IMR-90 (cell line): Measurements from ENCODE around the gene PNMA8A. TPM values are rescaled to one million over a fixed set of nuclear protein-coding genes. Genes with fewer than 3 reads are reported as not detected.

Experiments used
- ATAC-seq: fragments of 200-7000 bp; cut with Tn5 transposase; 2 replicates; pipeline ENCODE4 v1.9.1; 2020; ENCODE audit warnings: low read depth, mild to moderate bottlenecking, moderate library complexity
- BruUV-seq: library from RNA; stranded (reverse); fragments of 400-500 nt; replicated peaks from 2 replicates; lab custom pipeline; 2021; lab: Mats Ljungman, UMichigan
- CTCF ChIA-PET: fragments of 300-600 bp; formaldehyde crosslinking; extraction: SDS; loops from one replicate; lab custom pipeline; 2021; ENCODE audit warnings: antibody characterized with exemption; lab: Yijun Ruan, JAX
- POLR2A ChIA-PET: fragments of 300-600 bp; sonication (Branson Sonifier 250); formaldehyde crosslinking; loops from one replicate; lab custom pipeline; 2022; ENCODE audit warnings: antibody characterized with exemption; ENCODE audit not compliant: unreplicated experiment; lab: Charles Lee
- DNase-seq: peaks from one replicate; pipeline ENCODE4 v3.0.0; 2013
- H2AFZ ChIP-seq: replicated peaks from 2 replicates; pipeline ENCODE3; 2013; ENCODE audit warnings: low read length, mild to moderate bottlenecking; ENCODE audit not compliant: poor library complexity
- H2AK5ac ChIP-seq: 2 replicates; pipeline ENCODE4 v1.6.1; 2013; ENCODE audit warnings: low read depth, low read length, inconsistent platforms
- H2AK9ac ChIP-seq: replicated peaks from 2 replicates; pipeline ENCODE3; 2013; ENCODE audit warnings: mild to moderate bottlenecking, low read depth, low read length, moderate library complexity; ENCODE audit not compliant: poor library complexity
- H2BK120ac ChIP-seq: 2 replicates; pipeline ENCODE4 v1.6.1; 2013; ENCODE audit warnings: low read depth, low read length, inconsistent platforms
- H2BK15ac ChIP-seq: 3 replicates; pipeline ENCODE4 v1.6.1; 2013; ENCODE audit warnings: low read depth, low read length, inconsistent platforms
- H2BK20ac ChIP-seq: 2 replicates; pipeline ENCODE4 v1.6.1; 2013; ENCODE audit warnings: low read depth, mild to moderate bottlenecking, inconsistent platforms, low read length, moderate library complexity
- H2BK5ac ChIP-seq: 2 replicates; pipeline ENCODE4 v1.6.1; 2013; ENCODE audit warnings: mild to moderate bottlenecking, low read depth, low read length, inconsistent platforms; ENCODE audit not compliant: poor library complexity, severe bottlenecking
- H3K14ac ChIP-seq: replicated peaks from 2 replicates; pipeline ENCODE4 v1.6.1; 2013; ENCODE audit warnings: low read depth, low read length, inconsistent platforms
- H3K18ac ChIP-seq: 2 replicates; pipeline ENCODE4 v1.6.1; 2013; ENCODE audit warnings: low read depth, low read length, control low read depth
- H3K23ac ChIP-seq: 2 replicates; pipeline ENCODE4 v1.6.1; 2013; ENCODE audit warnings: low read depth, low read length, inconsistent platforms
- H3K27ac ChIP-seq: 2 replicates; pipeline ENCODE4 v1.5.1; 2013; ENCODE audit warnings: mild to moderate bottlenecking, control low read depth, low read length; ENCODE audit not compliant: insufficient read depth
- H3K27me3 ChIP-seq: 2 replicates; pipeline ENCODE4 v1.6.1; 2013; ENCODE audit warnings: low read length; ENCODE audit not compliant: control insufficient read depth, insufficient read depth
- H3K36me3 ChIP-seq: 2 replicates; pipeline ENCODE4 v1.6.1; 2013; ENCODE audit warnings: low read length, mixed read lengths; ENCODE audit not compliant: control insufficient read depth, insufficient read depth
- H3K4ac ChIP-seq: 2 replicates; pipeline ENCODE4 v1.6.1; 2013; ENCODE audit warnings: low read depth, low read length, inconsistent platforms
- H3K4me1 ChIP-seq: 2 replicates; pipeline ENCODE4 v1.6.1; 2013; ENCODE audit warnings: low read length, mixed read lengths; ENCODE audit not compliant: control insufficient read depth, insufficient read depth
- H3K4me2 ChIP-seq: 2 replicates; pipeline ENCODE4 v1.6.1; 2013; ENCODE audit warnings: low read depth, mild to moderate bottlenecking, control low read depth, low read length, moderate library complexity
- H3K4me3 ChIP-seq: 2 replicates; pipeline ENCODE4 v1.5.1; 2013; ENCODE audit warnings: low read depth, mild to moderate bottlenecking, control low read depth, low read length, moderate library complexity; ENCODE audit not compliant: insufficient read depth
- H3K56ac ChIP-seq: 2 replicates; pipeline ENCODE4 v1.6.1; 2013; ENCODE audit warnings: low read length, inconsistent platforms; ENCODE audit not compliant: insufficient read depth; ENCODE audit errors: extremely low read depth
- H3K79me1 ChIP-seq, 2 experiments: 2 replicates each; pipeline ENCODE4 v1.6.1; 2013; ENCODE audit warnings: low read length in 2 of 2, inconsistent platforms in 1 of 2, low read depth in 1 of 2
- H3K9ac ChIP-seq: 2 replicates; pipeline ENCODE4 v1.6.1; 2013; ENCODE audit warnings: low read depth, low read length, control low read depth
- H3K9me1 ChIP-seq: 2 replicates; pipeline ENCODE4 v1.6.1; 2013; ENCODE audit warnings: low read length, inconsistent platforms; ENCODE audit not compliant: insufficient read depth
- H3K9me3 ChIP-seq: 2 replicates; pipeline ENCODE4 v1.6.1; 2013; ENCODE audit warnings: low read length; ENCODE audit not compliant: control insufficient read depth, insufficient read depth
- H4K20me1 ChIP-seq: 2 replicates; pipeline ENCODE4 v1.6.1; 2013; ENCODE audit warnings: low read length, inconsistent platforms; ENCODE audit not compliant: insufficient read depth
- H4K5ac ChIP-seq: 2 replicates; pipeline ENCODE4 v1.6.1; 2013; ENCODE audit warnings: mild to moderate bottlenecking, low read depth, low read length, control low read depth
- H4K8ac ChIP-seq, 2 experiments: 2 replicates each; pipeline ENCODE4 v1.6.1; 2013; ENCODE audit warnings: low read depth in 2 of 2, low read length in 2 of 2, control low read depth in 1 of 2, inconsistent platforms in 1 of 2
- H4K91ac ChIP-seq: 2 replicates; pipeline ENCODE4 v1.6.1; 2013; ENCODE audit warnings: low read depth, low read length, inconsistent platforms; ENCODE audit not compliant: insufficient read depth
- BHLHE40 ChIP-seq: fragments of 150-350 bp; IDR thresholded peaks from 2 replicates; pipeline ENCODE4 v1.6.1; 2016; ENCODE audit warnings: mild to moderate bottlenecking, low read depth, low read length
- CEBPB ChIP-seq: IDR thresholded peaks from 2 replicates; pipeline ENCODE4 v1.6.1; 2012; ENCODE audit warnings: low read depth, low read length, improper control_type of control experiment
- CHD1 ChIP-seq: IDR thresholded peaks from 2 replicates; pipeline ENCODE4 v1.6.1; 2012; ENCODE audit warnings: low read depth, low read length, improper control_type of control experiment
- CTCF ChIP-seq: conservative IDR thresholded peaks from 2 replicates; pipeline ENCODE4 v1.5.1; 2012; ENCODE audit warnings: mild to moderate bottlenecking, low read depth, low read length, improper control_type of control experiment
- ELK1 ChIP-seq: fragments of 150-350 bp; IDR thresholded peaks from 2 replicates; pipeline ENCODE4 v1.6.1; 2016; ENCODE audit warnings: low read depth, mild to moderate bottlenecking, low read length, moderate library complexity, borderline replicate concordance
- FOS ChIP-seq: fragments of 150-350 bp; IDR thresholded peaks from 2 replicates; pipeline ENCODE4 v1.6.1; 2016; ENCODE audit warnings: low read depth, low read length
- MAFK ChIP-seq: IDR thresholded peaks from 2 replicates; pipeline ENCODE4 v1.6.1; 2012; ENCODE audit warnings: low read depth, low read length, improper control_type of control experiment
- MAZ ChIP-seq: IDR thresholded peaks from 2 replicates; pipeline ENCODE4 v1.6.1; 2012; ENCODE audit warnings: low read depth, mild to moderate bottlenecking, low read length, improper control_type of control experiment, moderate library complexity, borderline replicate concordance
- MXI1 ChIP-seq: IDR thresholded peaks from 2 replicates; pipeline ENCODE4 v1.6.1; 2012; ENCODE audit warnings: low read depth, mild to moderate bottlenecking, low read length, moderate library complexity, borderline replicate concordance
- NFE2L2 ChIP-seq: fragments of 150-350 bp; IDR thresholded peaks from 2 replicates; pipeline ENCODE4 v1.6.1; 2016; ENCODE audit warnings: low read depth, mild to moderate bottlenecking, low read length
- POLR2A ChIP-seq: IDR thresholded peaks from 2 replicates; pipeline ENCODE4 v1.6.1; 2012; ENCODE audit warnings: mild to moderate bottlenecking, low read depth, low read length
- RAD21 ChIP-seq: IDR thresholded peaks from 2 replicates; pipeline ENCODE4 v1.6.1; 2012; ENCODE audit warnings: low read length, improper control_type of control experiment
- RCOR1 ChIP-seq: IDR thresholded peaks from 2 replicates; pipeline ENCODE4 v1.6.1; 2012; ENCODE audit warnings: mild to moderate bottlenecking, low read length, improper control_type of control experiment; ENCODE audit not compliant: insufficient replicate concordance
- RFX5 ChIP-seq: IDR thresholded peaks from 2 replicates; pipeline ENCODE4 v1.8.0; 2012; ENCODE audit warnings: low read depth, mild to moderate bottlenecking, low read length, moderate library complexity
- SMC3 ChIP-seq: fragments of 150-350 bp; IDR thresholded peaks from 2 replicates; pipeline ENCODE4 v1.6.1; 2016; ENCODE audit warnings: low read depth, mild to moderate bottlenecking, antibody characterized with exemption, low read length, moderate library complexity
- USF2 ChIP-seq: fragments of 150-350 bp; IDR thresholded peaks from 2 replicates; pipeline ENCODE4 v1.6.1; 2017; ENCODE audit warnings: mild to moderate bottlenecking, antibody characterized with exemption, low read length, low read depth
- WGBS, 2 experiments: methylation state at CpG; one replicate each; pipeline versions ENCODE4 v1.1.5 to v1.1.7; 2013; ENCODE audit warnings: missing lambda C conversion rate in 2 of 2; ENCODE audit not compliant: insufficient read length in 1 of 2; ENCODE audit errors: extremely low coverage in 2 of 2; 5-methylcytosine and 5-hydroxymethylcytosine counted together
- dilution Hi-C: fragments of 300-500 bp; cut with HindIII; formaldehyde crosslinking; loops from one replicate; pipeline ENCODE4 v1.14.3; 2018; ENCODE audit warnings: low sequenced_read_pairs; ENCODE audit not compliant: unreplicated experiment
- in situ Hi-C: fragments of 300-500 bp; cut with MboI; formaldehyde crosslinking; loops from 3 replicates; pipeline ENCODE4 v1.14.3; 2019; ENCODE audit warnings: low sequenced_read_pairs, inconsistent platforms, mixed read lengths
- intact Hi-C: fragments of 100-400 bp; cut with micrococcal nuclease; formaldehyde crosslinking; loops from 2 replicates; pipeline ENCODE4 v1.10.0; 2022
- polyA plus RNA-seq, 3 experiments: library from polyadenylated mRNA; depleted of rRNA; stranded (reverse); fragments of >200 nt; gene quantifications; 2 replicates each; pipeline ENCODE4 v1.2.3, GENCODE V29; 2012; ENCODE audit warnings: low replicate concordance in 1 of 3
- total RNA-seq: library from RNA; depleted of rRNA; stranded (reverse); fragments of >200 nt; gene quantifications from 2 replicates; pipeline ENCODE4 v1.2.3, GENCODE V29; 2012

PNMA8A gene
- total and polyA plus RNA-seq, 2 of the 4 experiments (the other 2 are of a cell fraction), result 0.77 to 0.90 TPM

- no peak for ATAC-seq
- peak overlapping the region; percentile 3; the same call in 1 of the 3 replicates for H2BK15ac ChIP-seq
- no peak overlapping the region for H3K23ac ChIP-seq
- H3K9ac ChIP-seq, result no peak overlapping the region
- no peak overlapping the region for H3K14ac ChIP-seq
- no peaks in the 10 kb centered on the region for H3K27me3 ChIP-seq
- TF ChIP-seq BHLHE40 (no peak), RFX5 (no peak), CTCF (no peak), POLR2A (no peak), MAZ (no peak), CEBPB (peak; percentile 11; the same call in 1 of the 2 replicates), RAD21 (no peak), ELK1 (no peak), USF2 (no peak), RCOR1 (no peak), SMC3 (no peak), CHD1 (no peak), FOS (no peak), MXI1 (0 out of 2 replicates have a peak, but pooled peaks have one; percentile 35), NFE2L2 (no peak), MAFK (no peak)
- ChIA-PET CTCF (no interaction called here), POLR2A (no interaction called here)
- in situ Hi-C loops (no loop called here), dilution Hi-C loops (no loop called here), intact Hi-C loops (no loop called here)
- no peak overlapping the region for H3K18ac ChIP-seq
- no peaks in the 10 kb centered on the region for H4K20me1 ChIP-seq
- BruUV-seq, result no TSS peak
- no peaks in the 10 kb centered on the region for H3K36me3 ChIP-seq
- no peaks in the 10 kb centered on the region for H3K9me3 ChIP-seq
- no peak overlapping the region for H3K56ac ChIP-seq
- H2AK5ac ChIP-seq, result peak overlapping the region; percentile 1; the same call in 1 of the 2 replicates
- H2BK20ac ChIP-seq, result no peak overlapping the region
- no peak overlapping the region for H4K8ac ChIP-seq
- WGBS, 2 experiments, result 0% methylated on average over 1 of the region's 4 CpGs; no CpG with 5 or more reads in 1 of the 2 experiments
- no peak overlapping the region for H3K27ac ChIP-seq
- H4K5ac ChIP-seq, result no peak overlapping the region
- peak overlapping the region; percentile 23 for H2AK9ac ChIP-seq
- H3K4me2 ChIP-seq, result no peak overlapping the region
- peaks cover 6% of the 10 kb centered on the region for H3K4me1 ChIP-seq
- H2BK120ac ChIP-seq, result no peak overlapping the region
- H2AFZ ChIP-seq, result no peak overlapping the region
- peak; percentile 80 for DNase-seq
- no peaks in the 10 kb centered on the region for H3K79me1 ChIP-seq
- peaks cover 3% of the 10 kb centered on the region; the same call in 1 of the 2 replicates for H3K9me1 ChIP-seq
- H3K4ac ChIP-seq, result no peak overlapping the region
- H4K91ac ChIP-seq, result no peak overlapping the region
- H3K4me3 ChIP-seq, result no peak overlapping the region
- no peak overlapping the region for H2BK5ac ChIP-seq
Observed at GRCh38 chr19:46478356-46478986, 7.1 kb upstream of the PNMA8A start.
